ENCODE data around the gene HEXB. TPM values are rescaled to one million over a fixed set of nuclear protein-coding genes. Genes with fewer than 3 reads are reported as not detected.
A peak's percentile ranks its signal among the peaks of the same experiment; 100 is the strongest.

Gene HEXB
- total and polyA plus RNA-seq, 9 of the 15 experiments (the other 6 are each of a cell fraction or from before 2014, with no cell fraction given), result 22.9 to 158 (median 108) TPM

DNA sequence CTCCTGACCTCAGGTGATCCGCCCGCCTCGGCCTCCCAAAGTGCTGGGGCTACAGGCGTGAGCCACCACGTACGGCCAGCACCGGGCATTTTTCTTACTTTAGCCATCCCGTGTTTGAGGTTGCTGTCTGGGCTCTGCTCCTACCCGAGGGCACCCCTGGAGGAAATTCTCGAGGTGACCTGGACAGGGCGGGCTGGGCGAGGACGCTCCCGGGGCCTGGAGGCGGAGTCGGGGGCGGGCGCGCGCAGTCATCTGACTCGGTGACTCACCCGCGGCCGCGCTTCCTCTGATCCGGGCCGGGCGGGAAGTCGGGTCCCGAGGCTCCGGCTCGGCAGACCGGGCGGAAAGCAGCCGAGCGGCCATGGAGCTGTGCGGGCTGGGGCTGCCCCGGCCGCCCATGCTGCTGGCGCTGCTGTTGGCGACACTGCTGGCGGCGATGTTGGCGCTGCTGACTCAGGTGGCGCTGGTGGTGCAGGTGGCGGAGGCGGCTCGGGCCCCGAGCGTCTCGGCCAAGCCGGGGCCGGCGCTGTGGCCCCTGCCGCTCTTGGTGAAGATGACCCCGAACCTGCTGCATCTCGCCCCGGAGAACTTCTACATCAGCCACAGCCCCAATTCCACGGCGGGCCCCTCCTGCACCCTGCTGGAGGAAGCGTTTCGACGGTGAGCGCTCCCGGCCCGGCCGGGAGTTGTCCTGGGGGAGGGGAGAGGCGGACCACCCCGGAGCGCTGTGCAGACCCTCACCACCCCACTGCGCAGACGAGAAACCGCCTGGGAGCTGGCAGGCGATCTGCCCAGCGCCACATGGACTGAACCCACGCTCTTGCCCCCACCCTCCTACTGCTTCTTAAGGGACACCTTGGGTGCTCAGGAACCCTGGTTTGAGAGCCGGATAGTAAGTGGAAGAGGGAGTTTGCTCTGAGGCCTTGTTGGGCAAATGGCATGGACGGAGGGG lies at the start of gene HEXB (continued):
- TF ChIP-seq, protein P1, sequence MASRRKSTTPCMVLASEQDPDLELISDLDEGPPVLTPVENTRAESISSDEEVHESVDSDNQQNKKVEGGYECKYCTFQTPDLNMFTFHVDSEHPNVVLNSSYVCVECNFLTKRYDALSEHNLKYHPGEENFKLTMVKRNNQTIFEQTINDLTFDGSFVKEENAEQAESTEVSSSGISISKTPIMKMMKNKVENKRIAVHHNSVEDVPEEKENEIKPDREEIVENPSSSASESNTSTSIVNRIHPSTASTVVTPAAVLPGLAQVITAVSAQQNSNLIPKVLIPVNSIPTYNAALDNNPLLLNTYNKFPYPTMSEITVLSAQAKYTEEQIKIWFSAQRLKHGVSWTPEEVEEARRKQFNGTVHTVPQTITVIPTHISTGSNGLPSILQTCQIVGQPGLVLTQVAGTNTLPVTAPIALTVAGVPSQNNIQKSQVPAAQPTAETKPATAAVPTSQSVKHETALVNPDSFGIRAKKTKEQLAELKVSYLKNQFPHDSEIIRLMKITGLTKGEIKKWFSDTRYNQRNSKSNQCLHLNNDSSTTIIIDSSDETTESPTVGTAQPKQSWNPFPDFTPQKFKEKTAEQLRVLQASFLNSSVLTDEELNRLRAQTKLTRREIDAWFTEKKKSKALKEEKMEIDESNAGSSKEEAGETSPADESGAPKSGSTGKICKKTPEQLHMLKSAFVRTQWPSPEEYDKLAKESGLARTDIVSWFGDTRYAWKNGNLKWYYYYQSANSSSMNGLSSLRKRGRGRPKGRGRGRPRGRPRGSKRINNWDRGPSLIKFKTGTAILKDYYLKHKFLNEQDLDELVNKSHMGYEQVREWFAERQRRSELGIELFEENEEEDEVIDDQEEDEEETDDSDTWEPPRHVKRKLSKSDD (conservative IDR thresholded peaks at IDR 0.05; ENCODE audit: low read length), result no peak
- TF ChIP-seq, protein P2, sequence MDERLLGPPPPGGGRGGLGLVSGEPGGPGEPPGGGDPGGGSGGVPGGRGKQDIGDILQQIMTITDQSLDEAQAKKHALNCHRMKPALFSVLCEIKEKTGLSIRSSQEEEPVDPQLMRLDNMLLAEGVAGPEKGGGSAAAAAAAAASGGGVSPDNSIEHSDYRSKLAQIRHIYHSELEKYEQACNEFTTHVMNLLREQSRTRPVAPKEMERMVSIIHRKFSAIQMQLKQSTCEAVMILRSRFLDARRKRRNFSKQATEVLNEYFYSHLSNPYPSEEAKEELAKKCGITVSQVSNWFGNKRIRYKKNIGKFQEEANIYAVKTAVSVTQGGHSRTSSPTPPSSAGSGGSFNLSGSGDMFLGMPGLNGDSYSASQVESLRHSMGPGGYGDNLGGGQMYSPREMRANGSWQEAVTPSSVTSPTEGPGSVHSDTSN (CRISPR knock-in tag; IDR thresholded peaks at IDR 0.05; ENCODE audit: low read depth), result no peak
- TF ChIP-seq, protein P2 (tag; conservative IDR thresholded peaks at IDR 0.05; ENCODE audit: low read depth), result no peak
- TF ChIP-seq ADNP (tag; IDR thresholded peaks at IDR 0.05) (0 out of 2 replicates have a peak, but pooled peaks have one; percentile 42), MYBL2 (IDR thresholded peaks at IDR 0.05; ENCODE audit: low read depth) (no peak), MYBL2 (CRISPR knock-in tag; IDR thresholded peaks at IDR 0.05; ENCODE audit: borderline replicate concordance) (0 out of 2 replicates have a peak, but pooled peaks have one; percentile 46), DPF2 (IDR thresholded peaks at IDR 0.05) (0 out of 2 replicates have a peak, but pooled peaks have one; percentile 33), RBM39 (optimal IDR thresholded peaks at IDR 0.05; ENCODE audit: low read depth, low read length) (no peak), FOXK1 (CRISPR knock-in tag; IDR thresholded peaks at IDR 0.05; ENCODE audit: borderline replicate concordance) (no peak), POLR2B (IDR thresholded peaks at IDR 0.05; ENCODE audit: low read depth, partially characterized antibody) (peak; percentile 82), ZNF707 (CRISPR knock-in tag; conservative IDR thresholded peaks at IDR 0.05) (no peak), CBFA2T3 (IDR thresholded peaks at IDR 0.05) (no peak), PCBP2 (IDR thresholded peaks at IDR 0.05; ENCODE audit: low read depth, low read length, poor library complexity, severe bottlenecking) (no peak), STAT5B (CRISPR knock-in tag; IDR thresholded peaks at IDR 0.05) (no peak), HLTF (IDR thresholded peaks at IDR 0.05) (no peak), ZNF778 (CRISPR knock-in tag; IDR thresholded peaks at IDR 0.05) (no peak), ZNF311 (CRISPR knock-in tag; IDR thresholded peaks at IDR 0.05) (no peak), ZNF668 (CRISPR knock-in tag; IDR thresholded peaks at IDR 0.05) (no peak), RBM14 (IDR thresholded peaks at IDR 0.05; ENCODE audit: borderline replicate concordance, insufficient read depth, low read depth, low read length) (no peak), ZNF644 (tag; IDR thresholded peaks at IDR 0.05; ENCODE audit: low read depth) (no peak), PTBP1 (IDR thresholded peaks at IDR 0.05; ENCODE audit: low read depth, low read length) (no peak), ZNF324 (CRISPR knock-in tag; IDR thresholded peaks at IDR 0.05) (no peak)
- TF ChIP-seq, protein P3, sequence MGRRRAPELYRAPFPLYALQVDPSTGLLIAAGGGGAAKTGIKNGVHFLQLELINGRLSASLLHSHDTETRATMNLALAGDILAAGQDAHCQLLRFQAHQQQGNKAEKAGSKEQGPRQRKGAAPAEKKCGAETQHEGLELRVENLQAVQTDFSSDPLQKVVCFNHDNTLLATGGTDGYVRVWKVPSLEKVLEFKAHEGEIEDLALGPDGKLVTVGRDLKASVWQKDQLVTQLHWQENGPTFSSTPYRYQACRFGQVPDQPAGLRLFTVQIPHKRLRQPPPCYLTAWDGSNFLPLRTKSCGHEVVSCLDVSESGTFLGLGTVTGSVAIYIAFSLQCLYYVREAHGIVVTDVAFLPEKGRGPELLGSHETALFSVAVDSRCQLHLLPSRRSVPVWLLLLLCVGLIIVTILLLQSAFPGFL (CRISPR knock-in tag; IDR thresholded peaks at IDR 0.05), result no peak
